Left hindlimb (tissue), 1 donor: ENCODE results near the gene CLEC16A.
"Not testable (repeated sequence)": the region's sequence is repeated elsewhere in the genome, so short reads cannot be mapped to it uniquely, and the experiment has no call there.

Experiments
- DNase-seq: peaks from one replicate; pipeline ENCODE4 v3.0.0-alpha.2; 2018

CLEC16A gene

DNA sequence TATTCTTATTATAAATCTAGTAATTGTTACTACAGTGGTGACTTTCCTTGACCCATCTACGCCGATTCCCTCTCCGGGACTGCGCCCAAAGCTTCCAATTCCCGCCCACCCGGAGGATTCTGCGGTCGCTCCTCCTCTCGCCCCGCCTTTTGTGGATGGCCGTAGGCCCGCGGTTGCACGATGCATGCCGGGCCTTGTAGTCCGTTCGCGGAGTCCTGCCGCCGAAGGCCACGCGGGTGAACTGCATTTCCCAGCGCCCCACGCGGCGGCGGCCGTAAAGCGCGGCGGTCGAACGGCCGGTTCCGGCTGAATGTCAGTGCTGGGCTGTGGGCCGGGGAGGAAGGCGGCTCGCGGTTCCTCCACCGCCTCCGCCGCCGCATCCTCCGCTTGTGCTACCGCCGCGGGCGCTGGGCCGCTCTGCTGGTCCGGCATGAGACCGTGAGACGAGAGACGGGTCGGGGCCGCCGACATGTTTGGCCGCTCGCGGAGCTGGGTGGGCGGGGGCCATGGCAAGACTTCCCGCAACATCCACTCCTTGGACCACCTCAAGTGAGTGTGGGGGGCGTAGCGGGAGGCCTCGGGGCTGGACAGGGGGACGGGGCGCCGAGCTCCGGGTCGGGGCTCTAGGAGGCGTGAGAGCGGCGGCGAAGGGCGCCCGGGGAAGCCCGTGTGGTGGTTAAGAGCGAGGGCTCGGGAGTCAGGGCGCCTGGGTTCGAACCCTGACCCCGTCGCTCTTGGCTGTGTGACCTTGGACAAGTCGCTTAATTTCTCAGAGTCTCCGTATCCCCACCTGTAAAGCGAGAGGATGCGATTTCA, at the start of gene CLEC16A:
CLEC16A (plus strand) TSS at position 316 of the 816 bp plus-strand sequence; CDS start at position 470, 154 bp downstream.
- peak; percentile 98 for DNase-seq

GRCh38 chr16:10895053-10895946, 49.1 kb upstream of the CLEC16A start:
- peak; percentile 67 for DNase-seq

- no peak for DNase-seq
Observed at GRCh38 chr16:10896165-10896564, 48.2 kb upstream of the CLEC16A start.

DNA sequence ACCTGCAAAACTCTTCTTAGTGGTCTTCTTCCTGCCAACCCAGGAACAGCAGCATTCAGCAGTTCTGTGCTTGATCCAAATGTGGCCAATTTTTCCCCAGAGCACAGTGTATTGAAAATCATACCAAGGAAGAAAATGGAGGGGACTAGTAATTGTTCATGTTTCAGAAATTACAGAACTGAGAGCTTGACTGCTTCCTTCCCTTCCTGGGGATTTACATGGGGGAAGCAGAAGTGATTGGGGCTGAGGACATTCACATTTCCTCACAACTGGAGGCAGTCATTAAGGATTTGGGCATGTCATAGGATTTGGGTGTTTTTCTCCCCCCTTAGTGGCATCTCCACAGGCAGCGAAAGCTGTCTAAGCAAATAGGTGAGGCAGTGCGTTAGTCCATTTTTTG, 47.6 kb upstream of the CLEC16A start:
- DNase-seq, result no peak

- DNase-seq, result no peak
Observed at GRCh38 chr16:10897134-10897533, 47.2 kb upstream of the CLEC16A start.

DNA sequence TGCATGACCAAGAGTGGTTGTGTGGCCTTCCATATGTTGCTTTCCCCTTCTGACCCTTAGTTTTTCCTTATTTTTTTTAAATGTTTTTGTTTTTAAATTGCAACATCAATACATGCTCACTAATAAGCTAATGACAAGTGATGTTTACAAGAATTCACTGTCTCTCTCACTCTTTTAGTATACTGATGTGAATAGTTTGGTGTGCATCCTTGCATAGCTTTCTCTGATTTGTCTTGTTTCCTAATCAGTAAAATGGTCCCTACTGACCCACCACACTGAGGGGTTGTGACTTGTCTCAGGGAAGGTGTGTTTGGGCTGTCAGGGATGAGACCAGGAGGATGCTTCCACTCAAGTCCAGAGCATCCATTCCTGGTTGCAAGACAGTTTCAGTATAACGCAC, 41.4 kb upstream of the CLEC16A start:
- DNase-seq, result no peak

DNA sequence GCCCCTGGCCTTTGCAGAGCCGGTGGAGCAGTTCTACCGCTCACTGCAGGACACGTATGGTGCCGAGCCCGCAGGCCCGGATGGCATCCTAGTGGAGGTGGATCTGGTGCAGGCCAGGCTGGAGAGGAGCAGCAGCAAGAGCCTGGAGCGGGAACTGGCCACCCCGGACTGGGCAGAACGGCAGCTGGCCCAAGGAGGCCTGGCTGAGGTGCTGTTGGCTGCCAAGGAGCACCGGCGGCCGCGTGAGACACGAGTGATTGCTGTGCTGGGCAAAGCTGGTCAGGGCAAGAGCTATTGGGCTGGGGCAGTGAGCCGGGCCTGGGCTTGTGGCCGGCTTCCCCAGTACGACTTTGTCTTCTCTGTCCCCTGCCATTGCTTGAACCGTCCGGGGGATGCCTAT, 37.9 kb upstream of the CLEC16A start:
- no peak for DNase-seq

GRCh38 chr16:10906914-10907756, 37.2 kb upstream of the CLEC16A start:
- no peak for DNase-seq

GRCh38 chr16:10907757-10908045, 36.7 kb upstream of the CLEC16A start:
- DNase-seq, result no peak

- DNase-seq, result no peak
Observed at GRCh38 chr16:10911267-10911666, 33.1 kb upstream of the CLEC16A start.

DNA sequence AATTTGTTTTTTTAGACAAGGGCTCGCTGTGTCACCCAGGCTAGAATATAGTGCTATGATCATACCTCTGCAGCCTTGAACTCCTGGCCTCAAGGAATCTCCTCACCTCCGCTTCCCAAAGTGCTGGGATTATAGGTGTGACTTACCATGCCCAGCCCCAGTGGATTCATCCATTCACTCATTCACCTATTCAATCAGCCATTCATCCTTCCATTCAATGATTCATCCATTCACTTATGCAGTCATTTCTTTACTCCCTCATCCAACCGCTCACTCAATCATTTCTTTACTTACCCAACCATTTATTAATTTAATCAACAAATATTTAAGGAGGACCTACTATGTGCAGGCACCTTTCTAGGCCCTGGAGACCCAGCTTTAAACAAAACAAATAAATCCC, 27.8 kb upstream of the CLEC16A start:
- no peak for DNase-seq

GRCh38 chr16:10918294-10919002, 25.9 kb upstream of the CLEC16A start:
- peak; percentile 94 for DNase-seq

- no peak for DNase-seq
Observed at GRCh38 chr16:10919003-10919351, 25.4 kb upstream of the CLEC16A start.

- no peak for DNase-seq
Observed at GRCh38 chr16:10920726-10921427, 23.5 kb upstream of the CLEC16A start.

GRCh38 chr16:10921536-10922327, 22.6 kb upstream of the CLEC16A start:
- DNase-seq, result no peak

- no peak for DNase-seq
Observed at GRCh38 chr16:10922328-10923145, 21.8 kb upstream of the CLEC16A start.

- DNase-seq, result no peak
Observed at GRCh38 chr16:10923146-10923649, 21.2 kb upstream of the CLEC16A start.

DNA sequence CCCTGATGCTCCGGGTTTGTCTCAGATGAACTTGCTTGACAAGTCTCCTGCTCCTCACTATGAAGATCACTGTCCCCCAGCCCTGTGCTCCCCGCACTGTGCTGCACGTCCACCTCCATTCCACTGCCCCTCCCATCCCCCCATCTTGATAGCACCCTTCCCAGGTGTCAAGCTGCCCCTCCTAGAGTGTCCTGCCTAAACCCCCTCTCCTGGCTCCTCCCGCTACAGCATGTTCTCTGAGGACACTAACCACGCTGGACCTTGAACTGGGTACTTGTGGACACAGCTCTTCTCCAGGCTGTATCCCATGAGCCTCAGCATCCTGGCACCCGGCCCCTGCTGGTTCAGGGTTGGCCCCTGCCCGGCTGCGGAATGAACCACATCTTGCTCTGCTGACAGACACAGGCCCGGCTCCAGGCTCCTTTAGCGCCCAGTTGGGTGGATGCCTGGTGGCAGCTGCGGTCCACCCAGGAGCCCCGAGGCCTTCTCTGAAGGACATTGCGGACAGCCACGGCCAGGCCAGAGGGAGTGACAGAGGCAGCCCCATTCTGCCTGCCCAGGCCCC, 20.6 kb upstream of the CLEC16A start:
- no peak for DNase-seq

GRCh38 chr16:10925285-10925684, 19.1 kb upstream of the CLEC16A start:
- not testable (repeated sequence) for DNase-seq

DNA sequence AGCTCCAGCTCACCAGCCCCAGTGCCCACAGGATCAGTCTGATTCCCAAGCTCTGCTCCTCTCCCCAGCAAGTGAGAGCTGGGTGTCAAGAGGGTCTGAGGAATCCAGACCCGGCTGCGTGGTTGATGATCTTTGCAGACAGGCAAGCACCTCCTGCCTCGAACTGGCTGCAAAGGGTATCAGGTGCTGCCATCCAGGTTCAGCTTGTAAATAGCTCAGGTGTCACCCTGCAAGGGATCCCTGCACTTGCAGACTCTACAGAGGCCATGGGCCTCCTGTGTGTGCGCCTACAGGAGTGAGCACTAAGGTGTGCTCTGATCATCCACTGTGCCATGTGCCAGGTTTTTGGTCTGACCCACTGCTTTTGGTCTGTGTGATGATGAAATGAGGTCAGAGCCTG, 18.3 kb upstream of the CLEC16A start:
- DNase-seq, result no peak
